GM12872 (cell line): Measurements from ENCODE around the gene SPHK1.

Experiments
- TF ChIP-seq, protein P1 (sequence below): IDR thresholded peaks from 3 replicates; pipeline ENCODE4 v1.5.1; 2011; ENCODE audit warnings: low read depth, mild to moderate bottlenecking, low read length, moderate library complexity; ENCODE audit not compliant: insufficient read depth

SPHK1 gene

DNA sequence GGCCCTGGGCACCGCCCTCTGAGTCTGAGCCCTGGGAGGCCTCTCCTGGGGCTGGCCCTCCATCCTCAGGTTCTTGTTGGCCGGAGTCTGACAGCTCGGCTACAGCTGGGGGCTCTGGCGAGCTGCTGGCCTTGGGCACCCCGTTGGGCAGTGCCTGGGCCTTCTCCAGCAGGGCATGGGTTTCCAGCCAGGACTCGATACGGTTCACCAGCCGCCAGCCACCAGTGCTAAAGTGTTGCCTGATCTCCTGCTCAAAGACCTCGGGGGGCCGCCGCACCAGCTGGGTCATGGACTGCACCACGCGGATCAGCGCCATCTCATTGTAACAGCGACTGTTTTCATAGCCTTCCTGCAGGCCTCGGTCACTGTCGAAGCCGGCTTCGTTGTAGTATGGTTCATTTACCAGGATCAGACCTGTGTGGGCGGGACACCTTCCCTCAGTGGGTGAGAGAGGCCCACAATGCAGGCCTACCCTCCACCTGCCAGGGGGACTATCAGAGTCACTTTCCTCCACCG is 6.8 kb downstream of the SPHK1 start:
- TF ChIP-seq, protein P1, sequence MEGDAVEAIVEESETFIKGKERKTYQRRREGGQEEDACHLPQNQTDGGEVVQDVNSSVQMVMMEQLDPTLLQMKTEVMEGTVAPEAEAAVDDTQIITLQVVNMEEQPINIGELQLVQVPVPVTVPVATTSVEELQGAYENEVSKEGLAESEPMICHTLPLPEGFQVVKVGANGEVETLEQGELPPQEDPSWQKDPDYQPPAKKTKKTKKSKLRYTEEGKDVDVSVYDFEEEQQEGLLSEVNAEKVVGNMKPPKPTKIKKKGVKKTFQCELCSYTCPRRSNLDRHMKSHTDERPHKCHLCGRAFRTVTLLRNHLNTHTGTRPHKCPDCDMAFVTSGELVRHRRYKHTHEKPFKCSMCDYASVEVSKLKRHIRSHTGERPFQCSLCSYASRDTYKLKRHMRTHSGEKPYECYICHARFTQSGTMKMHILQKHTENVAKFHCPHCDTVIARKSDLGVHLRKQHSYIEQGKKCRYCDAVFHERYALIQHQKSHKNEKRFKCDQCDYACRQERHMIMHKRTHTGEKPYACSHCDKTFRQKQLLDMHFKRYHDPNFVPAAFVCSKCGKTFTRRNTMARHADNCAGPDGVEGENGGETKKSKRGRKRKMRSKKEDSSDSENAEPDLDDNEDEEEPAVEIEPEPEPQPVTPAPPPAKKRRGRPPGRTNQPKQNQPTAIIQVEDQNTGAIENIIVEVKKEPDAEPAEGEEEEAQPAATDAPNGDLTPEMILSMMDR = no peak

DNA sequence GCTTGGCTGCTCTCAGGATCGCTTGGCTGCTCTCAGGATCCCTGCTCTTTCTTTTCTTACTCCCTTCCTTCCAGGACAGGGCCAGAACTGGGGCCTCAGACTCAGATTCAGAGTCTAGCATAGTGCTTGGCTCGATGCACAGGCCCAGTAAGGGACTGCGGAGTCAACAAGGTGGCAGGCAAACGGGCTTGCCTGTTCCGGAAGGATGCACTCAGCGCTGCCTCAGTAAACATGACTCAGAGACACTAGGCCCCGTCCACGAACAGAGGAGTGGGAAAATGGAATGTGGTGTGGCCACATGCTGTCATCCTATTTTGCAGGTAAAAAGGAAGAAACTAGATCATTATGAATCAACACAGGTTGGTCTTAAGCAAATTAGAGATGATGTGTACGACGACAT is 9.8 kb downstream of the SPHK1 start:
- TF ChIP-seq, protein P1 = no peak

DNA sequence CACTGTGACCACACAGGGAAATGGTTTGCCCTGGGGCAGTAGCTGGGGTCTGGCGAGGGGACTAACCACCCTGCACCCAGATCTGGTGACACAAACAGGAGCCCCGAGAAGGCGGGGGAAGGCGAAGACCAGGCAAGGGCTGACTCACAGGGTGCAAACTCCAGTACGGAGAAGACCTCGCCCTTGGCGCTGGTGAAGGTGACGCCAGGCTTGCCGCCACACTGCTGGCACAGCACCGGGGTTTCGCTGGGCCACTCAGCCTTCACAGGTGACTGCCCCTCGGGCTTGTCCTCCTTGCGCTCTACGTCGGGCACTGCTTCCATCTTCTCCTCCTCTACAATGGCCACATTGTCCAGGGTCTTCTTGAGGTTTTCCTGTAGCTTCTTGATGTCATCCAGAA is 11.6 kb downstream of the SPHK1 start:
- TF ChIP-seq, protein P1 = no peak

DNA sequence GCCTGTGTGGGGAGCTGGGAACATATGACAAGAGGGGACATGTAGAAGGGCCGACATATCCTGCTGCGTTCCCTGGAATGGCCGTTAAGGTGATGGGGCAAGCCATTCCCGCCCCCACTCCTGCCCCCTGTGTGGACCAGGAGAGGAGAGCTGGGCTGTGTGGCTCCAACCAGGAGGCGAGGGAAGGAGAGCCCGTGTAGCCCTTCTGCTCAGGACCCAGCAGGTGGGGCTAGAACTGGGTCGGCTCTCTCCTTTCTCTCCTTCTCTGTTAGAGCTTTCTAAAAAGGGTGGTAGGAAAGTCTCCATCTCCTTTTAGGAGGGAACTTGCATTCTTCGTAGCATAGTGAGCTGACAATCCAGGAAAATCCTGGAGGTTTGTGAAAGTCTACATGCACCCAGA is 12.8 kb downstream of the SPHK1 start:
- TF ChIP-seq, protein P1 = no peak

DNA sequence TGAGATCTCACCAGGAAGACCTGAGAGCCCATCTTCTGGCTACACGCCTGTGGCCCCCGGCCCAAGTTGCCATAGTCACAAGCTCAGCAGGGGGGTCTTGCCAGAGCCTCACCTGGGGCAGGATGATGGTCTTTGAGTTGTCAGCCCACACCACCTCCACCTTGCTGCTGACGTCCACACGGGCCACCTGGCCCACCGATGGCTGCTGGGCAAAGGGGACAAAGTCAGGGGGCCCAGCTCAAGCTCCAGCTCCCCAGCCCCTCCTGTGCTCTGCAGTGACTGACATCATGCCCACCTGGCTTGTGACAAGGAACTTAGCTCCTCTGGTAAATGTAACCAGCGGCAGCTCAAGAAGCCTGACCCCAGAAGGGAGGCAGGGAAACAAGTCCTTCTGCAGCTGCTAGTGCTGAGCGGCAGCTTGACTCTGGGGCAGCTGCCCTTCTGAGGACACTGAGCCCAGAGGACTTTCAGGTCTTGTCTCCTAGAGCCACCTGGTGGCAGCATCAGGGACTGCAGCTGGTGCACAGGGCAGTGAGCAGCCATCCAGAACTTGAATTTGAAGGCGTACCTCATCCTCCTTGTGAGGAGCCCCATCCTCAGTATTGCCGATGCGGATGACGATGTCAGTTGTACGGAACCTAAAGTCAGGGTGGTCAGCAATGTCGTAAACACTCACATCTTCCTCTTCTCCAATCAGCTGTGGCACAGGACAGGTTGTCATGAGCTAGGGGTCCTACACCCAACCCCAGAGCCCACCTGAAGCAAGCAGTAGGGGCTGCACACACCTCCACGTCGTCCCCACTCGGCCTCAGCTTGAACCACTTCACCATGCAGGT is 13.5 kb downstream of the SPHK1 start:
- TF ChIP-seq, protein P1 = peak; percentile 99

DNA sequence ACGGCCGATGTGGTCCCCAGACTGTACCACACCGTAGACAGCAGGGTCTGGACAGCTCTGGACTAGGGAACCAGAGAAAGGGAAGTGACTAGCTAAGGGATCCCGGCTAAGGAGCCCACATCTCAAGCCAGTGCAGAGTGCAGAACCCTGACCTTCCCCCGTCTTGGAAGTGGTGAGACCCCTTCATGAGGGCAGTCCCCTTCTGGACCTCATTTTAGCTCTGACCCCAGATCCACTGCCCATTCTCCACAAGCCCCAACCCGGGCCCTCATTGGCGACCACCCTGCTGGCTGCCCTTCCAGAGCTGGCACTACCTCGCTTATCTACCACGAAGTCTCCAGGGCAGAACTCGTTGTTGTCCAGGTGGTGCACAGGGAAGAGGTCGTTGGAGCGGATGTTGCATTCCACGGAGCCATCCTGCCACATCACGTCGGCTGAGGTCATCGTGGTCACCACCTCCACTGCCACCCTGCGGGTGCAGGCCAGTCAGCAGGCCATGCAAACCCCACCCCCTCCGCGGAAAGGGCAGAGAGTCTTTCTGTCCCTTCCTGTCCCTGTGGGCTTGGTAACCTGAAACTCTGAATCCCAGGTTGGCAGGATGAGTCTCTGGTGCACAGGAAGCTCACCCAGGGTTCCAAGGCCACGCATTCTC is 14.2 kb downstream of the SPHK1 start:
- TF ChIP-seq, protein P1 = no peak
